ENCODE data around the gene MYL7.

Gene MYL7

GRCh38 chr7:44121761-44122420, 19.2 kb downstream of the MYL7 start:
- DNase-seq (ENCODE audit: low read depth), result no peak
- H3K4me3 ChIP-seq (ENCODE audit: low read length), result no peak overlapping the region
- no peak for TF ChIP-seq CTCF (conservative IDR thresholded peaks at IDR 0.05; ENCODE audit: low read depth, low read length)

DNA sequence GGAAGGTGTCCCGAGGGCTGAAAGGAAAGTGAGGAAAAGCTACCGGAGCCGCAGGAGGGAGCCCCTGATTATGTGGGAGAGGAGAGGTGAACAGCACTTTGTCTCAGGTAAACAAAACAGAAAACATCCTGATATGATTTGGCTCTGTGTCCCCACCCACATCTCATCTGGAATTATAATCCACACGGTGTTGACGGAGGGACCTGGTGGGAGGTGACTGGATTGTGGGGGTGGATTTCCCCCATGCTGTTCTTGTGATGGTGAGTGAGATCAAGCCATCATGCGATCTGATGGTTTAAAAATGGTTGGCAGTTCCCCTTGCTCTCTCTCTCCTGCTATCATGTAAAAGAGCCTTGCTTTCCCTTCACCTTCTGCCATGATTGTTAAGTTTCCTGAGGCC, 20.7 kb downstream of the MYL7 start:
- DNase-seq (ENCODE audit: low read depth), result no peak
- no peak for TF ChIP-seq CTCF (conservative IDR thresholded peaks at IDR 0.05; ENCODE audit: low read depth, low read length)
- H3K4me3 ChIP-seq (ENCODE audit: low read length), result no peak overlapping the region

DNA sequence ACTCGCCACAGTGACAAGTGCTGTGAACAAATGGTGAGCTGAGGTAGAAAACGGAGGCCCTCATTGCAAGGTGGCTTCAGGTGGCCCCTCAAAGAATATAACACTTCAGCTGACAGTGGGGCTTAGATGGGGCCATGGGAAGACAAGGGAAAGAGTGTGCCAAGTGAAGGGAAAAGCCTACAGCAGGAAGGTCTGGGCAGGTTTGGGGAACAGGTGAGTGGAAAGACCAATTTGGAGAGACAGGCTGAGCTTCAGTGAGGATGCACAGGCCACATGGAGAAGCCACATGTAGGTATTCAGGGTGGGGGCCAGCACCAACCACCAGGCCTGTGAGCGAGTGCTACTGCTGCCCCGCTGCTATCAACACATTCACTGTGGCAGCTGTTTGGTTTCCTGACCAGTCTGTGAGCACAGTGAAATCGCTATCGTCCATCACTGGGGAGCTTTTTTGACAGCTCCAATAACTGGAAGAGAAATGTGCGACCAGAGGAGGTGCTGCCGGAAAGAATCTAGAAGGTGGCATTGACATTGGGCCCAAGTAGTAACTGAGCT, 21.2 kb downstream of the MYL7 start:
- DNase-seq (ENCODE audit: low read depth), result no peak
- H3K4me3 ChIP-seq (ENCODE audit: low read length), result no peak overlapping the region
- TF ChIP-seq CTCF (conservative IDR thresholded peaks at IDR 0.05; ENCODE audit: low read depth, low read length), result no peak

DNA sequence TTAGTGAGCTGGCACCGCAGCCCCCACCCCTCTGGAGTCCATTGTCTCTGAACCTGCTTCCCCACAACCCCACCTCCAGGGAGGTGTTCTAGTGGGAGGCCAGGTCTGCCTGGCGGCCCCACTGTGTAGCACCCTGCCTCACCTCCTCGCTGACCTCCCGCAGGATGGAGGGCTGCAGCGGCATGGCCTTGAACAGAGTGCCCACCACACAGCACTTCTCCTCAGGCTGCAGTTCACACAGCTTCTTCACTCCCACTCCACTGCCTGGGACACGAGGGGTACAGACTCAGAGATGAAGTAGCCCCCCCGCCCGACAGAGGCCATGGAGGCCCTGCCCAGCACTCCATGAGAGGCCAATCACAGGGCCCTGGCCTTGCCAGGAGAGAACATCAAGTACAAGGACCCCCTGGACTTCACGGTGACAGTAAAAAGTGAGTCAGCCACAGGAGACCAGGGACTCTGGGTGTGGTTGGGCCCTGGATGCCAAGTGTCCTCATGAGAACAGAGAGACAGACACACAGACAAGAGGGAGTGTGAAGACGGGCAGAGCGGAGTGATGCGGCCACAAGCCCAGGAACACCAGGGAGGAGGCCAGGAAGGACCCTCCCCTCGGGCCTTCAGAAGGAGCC, 23.2 kb downstream of the MYL7 start:
- H3K4me3 ChIP-seq (ENCODE audit: low read length), result no peak overlapping the region
- no peak for TF ChIP-seq CTCF (conservative IDR thresholded peaks at IDR 0.05; ENCODE audit: low read depth, low read length)
- DNase-seq (ENCODE audit: low read depth), result no peak

GRCh38 chr7:44116789-44117666, 24.1 kb downstream of the MYL7 start:
- no peak for TF ChIP-seq CTCF (conservative IDR thresholded peaks at IDR 0.05; ENCODE audit: low read depth, low read length)
- no peak for DNase-seq (ENCODE audit: low read depth)
- no peak overlapping the region for H3K4me3 ChIP-seq (ENCODE audit: low read length)

- no peak for TF ChIP-seq CTCF (conservative IDR thresholded peaks at IDR 0.05; ENCODE audit: low read depth, low read length)
These were observed 24.9 kb downstream of the MYL7 start for GRCh38 chr7:44116087-44116788.

More at GRCh38 chr7:44116087-44116788, 24.9 kb downstream of the MYL7 start:
- H3K4me3 ChIP-seq (ENCODE audit: low read length), result no peak overlapping the region
- DNase-seq (ENCODE audit: low read depth), result no peak
